Neural crest cell (in vitro differentiated cells): Measurements from ENCODE around the gene ATP9B. TPM values are rescaled to one million over a fixed set of nuclear protein-coding genes. Genes with fewer than 3 reads are reported as not detected.

Experiments used
- DNase-seq: peaks from one replicate; pipeline ENCODE4 v3.0.0; 2021; ENCODE audit warnings: low read depth, mixed read lengths, low spot score
- H3K27ac Mint-ChIP-seq: one replicate; pipeline ENCODE4 v1.8.0; 2021; ENCODE audit warnings: mild to moderate bottlenecking, mixed read lengths; ENCODE audit not compliant: unreplicated experiment
- H3K27me3 Mint-ChIP-seq: 2 replicates; pipeline ENCODE4 v1.8.0; 2021; ENCODE audit warnings: low read depth, mild to moderate bottlenecking, mixed read lengths
- H3K36me3 Mint-ChIP-seq: 2 replicates; pipeline ENCODE4 v1.8.0; 2021; ENCODE audit warnings: low read depth, mild to moderate bottlenecking, mixed read lengths
- H3K4me1 Mint-ChIP-seq: 2 replicates; pipeline ENCODE4 v1.8.0; 2021; ENCODE audit warnings: mixed read lengths
- H3K4me3 Mint-ChIP-seq: one replicate; pipeline ENCODE4 v1.8.0; 2021; ENCODE audit warnings: mild to moderate bottlenecking, mixed read lengths
- H3K9me3 Mint-ChIP-seq: 2 replicates; pipeline ENCODE4 v1.8.0; 2021; ENCODE audit warnings: mixed read lengths
- total RNA-seq: library from RNA; stranded (reverse); gene quantifications from 2 replicates; pipeline ENCODE4 v1.2.1, GENCODE V29; 2021
- TF ChIP-seq, protein P1 (sequence below): fragments of 200-600 bp; sonication (generic); conservative IDR thresholded peaks from 2 replicates; pipeline ENCODE4 v1.5.0; 2021; ENCODE audit warnings: antibody characterized with exemption, mild to moderate bottlenecking

The ATP9B gene
- total RNA-seq, 1 donor from 2014 or later = 32.9 TPM

DNA sequence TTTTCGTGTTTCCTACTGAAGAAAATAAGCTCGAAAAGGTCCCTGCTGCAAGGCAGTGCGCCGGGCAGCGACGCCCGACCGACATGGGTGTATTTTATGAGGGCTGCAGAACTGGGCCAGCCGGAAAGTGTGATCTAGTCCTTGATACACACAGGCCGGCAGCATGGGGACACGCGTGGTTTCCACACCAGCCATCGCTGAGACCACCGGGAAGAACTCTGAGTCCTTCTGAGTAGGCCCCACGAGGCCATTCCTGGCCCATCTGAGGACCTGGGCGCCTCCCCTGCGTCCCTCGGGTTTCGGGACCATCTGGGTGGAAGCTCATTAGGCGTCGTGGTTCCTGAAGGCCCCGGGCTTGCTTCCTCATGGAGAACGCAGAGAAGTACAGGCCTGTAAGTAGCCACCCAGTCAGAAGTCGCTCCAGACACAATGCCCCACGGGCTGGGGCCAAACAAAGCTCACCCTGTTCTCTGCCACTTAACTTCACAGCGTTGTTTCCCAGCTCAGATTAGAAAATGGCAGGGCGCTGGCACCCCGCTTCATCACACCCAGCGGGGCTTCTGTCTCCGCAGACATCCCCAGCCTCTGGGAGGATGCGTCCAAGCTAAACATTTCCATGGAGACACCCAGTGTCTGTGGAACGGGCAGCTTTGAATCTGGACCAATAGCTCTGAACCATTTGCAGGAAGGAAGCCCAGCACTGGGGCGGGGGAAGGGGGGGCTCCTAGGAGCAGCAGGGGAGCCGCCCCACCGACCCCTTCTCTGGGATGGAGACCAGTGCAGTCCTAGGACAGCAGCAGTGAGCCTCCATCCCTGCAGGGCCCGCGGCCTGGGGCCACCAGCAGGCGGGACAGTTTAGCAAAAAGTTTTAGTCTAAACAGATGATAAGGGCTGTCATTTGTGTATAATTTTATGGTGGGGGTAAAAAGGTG is 328.9 kb downstream of the ATP9B start:
- peaks cover 65% of the 10 kb centered on the region for H3K27me3 Mint-ChIP-seq
- H3K27ac Mint-ChIP-seq = no peak overlapping the region
- TF ChIP-seq, protein P1, sequence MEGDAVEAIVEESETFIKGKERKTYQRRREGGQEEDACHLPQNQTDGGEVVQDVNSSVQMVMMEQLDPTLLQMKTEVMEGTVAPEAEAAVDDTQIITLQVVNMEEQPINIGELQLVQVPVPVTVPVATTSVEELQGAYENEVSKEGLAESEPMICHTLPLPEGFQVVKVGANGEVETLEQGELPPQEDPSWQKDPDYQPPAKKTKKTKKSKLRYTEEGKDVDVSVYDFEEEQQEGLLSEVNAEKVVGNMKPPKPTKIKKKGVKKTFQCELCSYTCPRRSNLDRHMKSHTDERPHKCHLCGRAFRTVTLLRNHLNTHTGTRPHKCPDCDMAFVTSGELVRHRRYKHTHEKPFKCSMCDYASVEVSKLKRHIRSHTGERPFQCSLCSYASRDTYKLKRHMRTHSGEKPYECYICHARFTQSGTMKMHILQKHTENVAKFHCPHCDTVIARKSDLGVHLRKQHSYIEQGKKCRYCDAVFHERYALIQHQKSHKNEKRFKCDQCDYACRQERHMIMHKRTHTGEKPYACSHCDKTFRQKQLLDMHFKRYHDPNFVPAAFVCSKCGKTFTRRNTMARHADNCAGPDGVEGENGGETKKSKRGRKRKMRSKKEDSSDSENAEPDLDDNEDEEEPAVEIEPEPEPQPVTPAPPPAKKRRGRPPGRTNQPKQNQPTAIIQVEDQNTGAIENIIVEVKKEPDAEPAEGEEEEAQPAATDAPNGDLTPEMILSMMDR = no peak
- H3K36me3 Mint-ChIP-seq = no peaks in the 10 kb centered on the region
- H3K9me3 Mint-ChIP-seq = no peaks in the 10 kb centered on the region
- H3K4me3 Mint-ChIP-seq = peak overlapping the region; percentile 60
- peaks cover 22% of the 10 kb centered on the region for H3K4me1 Mint-ChIP-seq
- DNase-seq = no peak

GRCh38 chr18:79399275-79400081 is 330.3 kb downstream of the ATP9B start:
- H3K27me3 Mint-ChIP-seq = peaks cover 57% of the 10 kb centered on the region

DNA sequence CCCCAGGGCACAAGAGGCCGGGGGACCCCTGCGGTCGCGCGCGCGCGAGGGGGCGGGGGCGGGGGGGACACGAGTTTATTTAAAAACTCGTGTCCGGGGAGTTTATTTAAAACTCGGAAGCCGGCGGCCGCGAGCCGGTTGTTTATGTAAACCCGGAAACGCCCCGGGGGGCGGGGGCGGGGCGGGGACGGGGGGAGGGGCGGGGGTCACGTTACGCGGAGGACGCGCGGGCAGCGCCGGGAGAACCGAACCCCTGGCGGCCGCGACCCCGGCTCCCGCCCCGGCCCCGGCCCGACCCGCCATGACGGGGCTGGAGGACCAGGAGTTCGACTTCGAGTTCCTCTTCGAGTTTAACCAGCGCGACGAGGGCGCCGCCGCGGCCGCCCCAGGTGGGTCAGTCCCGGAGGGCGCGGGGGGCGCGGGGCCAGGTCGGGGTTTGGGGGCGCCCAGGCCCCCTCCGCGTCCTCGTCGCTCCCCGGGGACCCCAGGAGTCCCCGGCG is 330.9 kb downstream of the ATP9B start:
- H3K36me3 Mint-ChIP-seq = no peaks in the 10 kb centered on the region
- no peaks in the 10 kb centered on the region for H3K9me3 Mint-ChIP-seq
- H3K27ac Mint-ChIP-seq = no peak overlapping the region
- H3K4me1 Mint-ChIP-seq = peaks cover 33% of the 10 kb centered on the region
- H3K27me3 Mint-ChIP-seq = peaks cover 51% of the 10 kb centered on the region
- no peak for DNase-seq
- TF ChIP-seq, protein P1 = no peak
- H3K4me3 Mint-ChIP-seq = no peak overlapping the region

More at GRCh38 chr18:79399275-79400081, 330.3 kb downstream of the ATP9B start:
- no peak for DNase-seq
- TF ChIP-seq, protein P1 = no peak
- Mint-ChIP-seq H3K9me3 (no peaks in the 10 kb centered on the region), H3K36me3 (no peaks in the 10 kb centered on the region), H3K4me3 (peak overlapping the region; percentile 60), H3K27ac (no peak overlapping the region), H3K4me1 (peaks cover 30% of the 10 kb centered on the region)

DNA sequence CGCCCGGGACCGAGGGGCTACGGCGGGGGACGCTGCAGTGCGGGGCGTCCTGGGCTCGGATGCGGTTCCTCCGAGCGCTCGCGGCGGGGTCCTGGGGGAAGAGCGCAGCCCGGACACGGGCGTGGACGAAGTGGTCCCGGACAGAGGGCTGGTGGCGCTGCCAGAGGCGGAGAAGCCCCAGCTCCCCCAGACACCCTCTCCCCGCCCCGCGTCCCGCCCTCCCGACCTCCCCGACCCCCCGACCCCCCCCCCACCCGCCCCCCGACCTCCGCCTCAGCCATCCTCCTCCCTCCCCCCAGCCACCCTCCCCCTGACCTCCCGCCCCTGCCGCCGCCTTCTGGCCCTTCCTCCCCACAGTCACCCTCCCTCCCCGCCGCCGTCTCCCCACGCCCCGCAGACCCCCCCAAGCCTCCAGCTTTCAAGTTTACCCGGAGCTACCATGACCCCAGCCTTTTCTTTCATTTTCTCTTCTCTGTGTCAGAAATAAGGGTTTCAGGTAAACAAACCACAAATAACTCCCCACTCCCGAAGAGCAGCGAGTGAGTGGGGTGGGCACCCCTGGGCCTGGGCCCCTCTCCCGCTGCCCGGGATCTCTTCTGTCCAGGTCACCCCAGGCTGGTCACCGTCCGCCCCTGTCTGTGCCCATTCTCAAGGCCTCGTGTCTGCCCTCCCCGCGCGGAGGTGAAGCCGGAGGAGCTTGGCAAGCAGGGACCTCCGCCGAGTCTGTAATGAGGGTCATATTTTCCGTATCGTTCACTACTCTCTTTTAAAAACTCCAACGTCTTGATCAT is 331.6 kb downstream of the ATP9B start:
- Mint-ChIP-seq H3K27ac (no peak overlapping the region), H3K36me3 (no peaks in the 10 kb centered on the region), H3K4me1 (peaks cover 35% of the 10 kb centered on the region), H3K4me3 (peak overlapping the region; percentile 86), H3K9me3 (no peaks in the 10 kb centered on the region), H3K27me3 (peaks cover 50% of the 10 kb centered on the region)
- DNase-seq = no peak
- TF ChIP-seq, protein P1 = no peak
